CD4-positive, alpha-beta T cell treated with Interleukin-6 at 100 ng/mL for 8 hours (primary cell): ENCODE measurements around the gene CRIM1.
A peak's percentile ranks its signal among the peaks of the same experiment; 100 is the strongest.
"Not testable (repeated sequence)": the region's sequence is repeated elsewhere in the genome, so short reads cannot be mapped to it uniquely, and the experiment has no call there.

Experiments used
- DNase-seq: peaks from one replicate; pipeline ENCODE4 v3.0.0-alpha.2; 2020; ENCODE audit warnings: mixed read lengths, low spot score

The CRIM1 gene, protein sequence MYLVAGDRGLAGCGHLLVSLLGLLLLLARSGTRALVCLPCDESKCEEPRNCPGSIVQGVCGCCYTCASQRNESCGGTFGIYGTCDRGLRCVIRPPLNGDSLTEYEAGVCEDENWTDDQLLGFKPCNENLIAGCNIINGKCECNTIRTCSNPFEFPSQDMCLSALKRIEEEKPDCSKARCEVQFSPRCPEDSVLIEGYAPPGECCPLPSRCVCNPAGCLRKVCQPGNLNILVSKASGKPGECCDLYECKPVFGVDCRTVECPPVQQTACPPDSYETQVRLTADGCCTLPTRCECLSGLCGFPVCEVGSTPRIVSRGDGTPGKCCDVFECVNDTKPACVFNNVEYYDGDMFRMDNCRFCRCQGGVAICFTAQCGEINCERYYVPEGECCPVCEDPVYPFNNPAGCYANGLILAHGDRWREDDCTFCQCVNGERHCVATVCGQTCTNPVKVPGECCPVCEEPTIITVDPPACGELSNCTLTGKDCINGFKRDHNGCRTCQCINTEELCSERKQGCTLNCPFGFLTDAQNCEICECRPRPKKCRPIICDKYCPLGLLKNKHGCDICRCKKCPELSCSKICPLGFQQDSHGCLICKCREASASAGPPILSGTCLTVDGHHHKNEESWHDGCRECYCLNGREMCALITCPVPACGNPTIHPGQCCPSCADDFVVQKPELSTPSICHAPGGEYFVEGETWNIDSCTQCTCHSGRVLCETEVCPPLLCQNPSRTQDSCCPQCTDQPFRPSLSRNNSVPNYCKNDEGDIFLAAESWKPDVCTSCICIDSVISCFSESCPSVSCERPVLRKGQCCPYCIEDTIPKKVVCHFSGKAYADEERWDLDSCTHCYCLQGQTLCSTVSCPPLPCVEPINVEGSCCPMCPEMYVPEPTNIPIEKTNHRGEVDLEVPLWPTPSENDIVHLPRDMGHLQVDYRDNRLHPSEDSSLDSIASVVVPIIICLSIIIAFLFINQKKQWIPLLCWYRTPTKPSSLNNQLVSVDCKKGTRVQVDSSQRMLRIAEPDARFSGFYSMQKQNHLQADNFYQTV

DNA sequence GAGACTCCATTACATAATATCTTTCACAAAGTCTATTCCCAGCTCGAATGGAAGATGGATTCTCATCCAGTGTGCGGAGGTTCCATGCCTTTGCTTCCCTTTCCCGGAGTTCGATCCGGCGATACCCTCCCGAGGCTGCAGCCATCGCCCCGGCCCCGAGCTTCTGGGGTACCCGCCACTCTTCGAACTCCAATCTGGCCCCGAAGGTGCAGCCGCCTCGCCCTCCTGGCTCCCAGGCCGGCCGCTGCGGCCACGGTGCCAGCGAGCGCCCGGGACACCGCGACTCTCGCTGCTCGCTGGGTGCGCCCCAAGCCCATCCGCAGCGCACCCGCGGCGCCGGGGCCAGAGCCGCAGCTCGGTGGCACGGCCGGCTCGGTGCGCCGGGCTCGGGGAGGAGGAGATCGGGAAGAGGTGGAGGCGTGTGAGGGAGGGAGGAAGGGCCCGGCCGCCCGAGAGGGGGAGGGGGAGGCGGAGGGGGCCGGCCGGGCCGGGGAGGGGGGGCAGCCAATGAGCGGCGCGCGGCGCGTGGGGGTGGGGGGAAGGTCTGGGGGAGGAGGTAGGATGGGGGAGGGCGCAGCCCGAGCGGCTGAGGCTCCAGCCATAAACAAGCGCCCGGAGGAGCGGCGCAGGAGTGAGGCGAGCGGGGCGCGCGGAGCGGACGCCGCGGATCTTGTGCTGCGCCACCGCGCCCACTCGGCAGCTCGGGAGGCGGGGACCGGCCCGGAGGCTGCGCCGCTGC lies at the start of gene CRIM1:
CRIM1 (plus strand) TSS at position 628 of the 739 bp plus-strand sequence. CDS start 515 bp downstream, outside the sequence.
- DNase-seq: peak; percentile 54

DNA sequence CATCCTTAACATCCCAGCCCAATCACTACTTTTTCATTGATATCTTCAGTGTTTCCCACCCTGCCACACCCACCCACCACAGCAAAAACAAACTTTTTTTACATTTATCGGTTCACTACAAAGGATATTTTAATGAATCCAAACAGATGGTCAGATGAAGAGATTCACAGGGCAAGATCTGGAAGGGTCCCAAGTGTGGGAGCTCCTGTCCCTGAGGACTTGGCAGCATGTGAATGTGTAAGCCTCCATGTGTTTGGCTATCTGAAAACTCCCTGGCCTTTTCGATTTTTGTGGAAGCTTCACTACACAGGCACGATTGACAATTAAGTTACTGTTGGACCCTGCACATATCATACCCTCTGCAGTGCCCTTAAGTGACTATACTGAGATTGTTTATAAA lies 48.1 kb upstream of the CRIM1 start:
- no peak for DNase-seq

DNA sequence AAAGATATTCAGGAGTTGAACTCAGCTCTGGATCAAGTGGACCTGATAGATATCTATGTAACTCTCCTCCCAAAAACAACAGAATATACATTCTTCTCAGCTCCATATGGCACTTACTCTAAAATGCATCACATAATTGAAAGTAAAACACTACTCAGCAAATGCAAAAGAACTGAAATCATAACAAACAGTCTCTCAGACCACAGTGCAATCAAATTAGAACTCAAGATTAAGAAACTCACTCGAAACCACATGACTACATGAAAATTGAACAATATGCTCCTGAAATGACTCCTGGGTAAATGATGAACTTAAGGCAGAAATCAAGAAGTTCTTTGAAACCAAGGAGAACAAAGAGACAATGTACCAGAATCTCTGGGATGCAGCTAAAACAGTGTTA lies 45.1 kb upstream of the CRIM1 start:
- DNase-seq: not testable (repeated sequence)

DNA sequence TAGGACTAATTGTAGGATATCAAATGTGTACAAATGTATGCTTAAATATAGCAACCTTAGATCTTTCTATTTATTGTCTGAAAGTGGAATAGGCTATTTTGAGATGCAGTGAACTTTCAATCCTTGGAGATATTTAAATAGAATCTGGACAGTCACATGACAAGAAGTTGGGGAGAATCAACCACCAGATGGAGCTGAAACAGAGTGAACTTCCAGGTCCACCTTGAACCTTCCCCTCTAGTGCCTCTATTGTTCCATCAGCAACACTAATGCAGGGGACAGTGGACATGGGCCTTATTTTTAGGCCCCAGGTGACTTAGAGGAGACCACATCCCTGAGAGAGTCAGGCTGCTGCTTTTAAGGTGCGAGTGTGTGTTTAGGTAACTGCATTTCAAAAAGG lies 37.0 kb upstream of the CRIM1 start:
- no peak for DNase-seq

DNA sequence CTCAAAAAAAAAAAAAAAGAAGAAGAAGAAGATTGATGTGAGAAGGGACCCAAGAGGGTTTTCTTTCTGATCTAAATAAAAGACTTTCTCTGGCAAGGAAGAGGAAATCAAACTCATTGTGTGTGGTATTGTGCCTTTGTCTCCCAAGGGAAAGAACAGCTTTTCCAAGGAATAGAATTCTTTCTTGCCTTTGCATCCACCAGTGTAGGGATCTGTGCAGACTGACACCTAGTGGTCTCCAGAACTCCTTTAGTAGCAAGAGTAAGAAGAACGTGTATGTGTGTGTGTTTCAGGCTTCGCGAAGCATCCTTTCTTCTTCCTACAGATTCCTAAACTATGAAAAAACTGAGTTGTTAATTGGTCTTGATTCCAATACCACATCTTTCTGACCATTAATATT lies 33.5 kb upstream of the CRIM1 start:
- DNase-seq: no peak

DNA sequence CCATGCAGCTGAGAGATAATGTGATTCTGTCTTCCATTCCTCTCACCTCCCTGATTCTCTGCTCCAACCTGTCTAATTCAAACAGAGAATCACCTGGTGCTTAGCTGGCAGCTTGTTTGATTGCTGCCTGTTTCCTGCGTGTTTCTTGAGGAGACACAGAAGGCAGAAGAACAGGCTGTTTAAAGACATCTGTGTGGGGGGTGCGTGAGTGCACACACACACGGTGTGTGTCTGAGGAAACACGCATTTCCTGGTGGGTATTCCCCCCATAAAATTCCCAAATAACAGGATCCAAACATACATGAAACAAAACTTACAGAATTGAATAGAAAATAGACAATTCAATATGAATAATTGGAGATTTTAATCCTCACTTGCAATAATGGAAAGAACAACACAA lies 29.3 kb upstream of the CRIM1 start:
- no peak for DNase-seq

DNA sequence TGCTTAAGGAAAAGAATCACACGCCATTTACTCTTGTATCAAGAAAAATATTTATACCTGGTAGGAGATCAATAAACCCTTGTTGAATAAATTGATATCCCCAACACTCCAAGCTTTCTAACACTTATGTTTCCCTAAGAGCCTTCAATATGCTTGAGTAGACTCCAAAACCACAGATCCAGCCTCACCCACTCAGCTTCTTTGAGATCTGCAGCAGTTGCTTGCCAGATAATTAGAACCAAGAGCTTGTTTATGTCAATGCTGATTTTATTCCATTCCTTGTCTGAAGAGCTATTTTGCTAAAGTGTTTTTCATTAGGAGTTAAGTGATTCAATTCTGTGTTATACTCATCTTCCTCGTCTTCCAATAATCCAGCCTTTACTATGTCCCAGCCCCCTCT lies 26.3 kb upstream of the CRIM1 start:
- DNase-seq: no peak

DNA sequence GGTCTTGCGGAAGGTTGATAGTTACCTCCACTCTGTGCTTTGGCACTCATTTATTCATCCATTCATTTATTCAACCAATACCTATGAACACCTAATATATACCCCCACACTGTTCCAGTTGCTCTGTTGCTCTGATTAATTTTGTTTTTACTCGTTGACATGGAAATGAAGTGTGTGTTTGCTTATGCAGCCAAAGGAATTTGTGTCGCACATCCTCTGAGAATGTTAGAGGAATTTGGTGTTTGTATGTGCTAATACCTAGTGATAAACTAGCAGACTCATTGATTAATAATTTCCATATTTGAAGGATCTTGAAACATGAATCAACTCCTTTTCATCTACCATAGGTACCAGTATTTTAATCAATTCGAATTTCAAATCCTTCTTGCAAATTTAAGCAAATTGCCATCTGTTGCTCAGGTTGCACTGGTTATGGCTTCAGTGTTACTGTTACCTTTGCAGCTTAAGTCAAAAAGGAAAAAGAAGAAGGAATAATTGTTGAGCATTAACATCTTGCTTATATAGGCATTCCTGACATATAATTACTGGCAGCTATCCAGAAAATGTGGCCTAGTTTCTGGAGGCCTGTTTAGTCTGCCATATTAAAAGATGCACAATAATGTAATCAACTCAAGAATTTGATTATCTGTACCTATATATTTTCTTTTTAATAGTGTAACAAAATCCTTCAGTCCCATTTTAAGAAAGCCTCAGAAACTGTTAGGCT lies 25.7 kb upstream of the CRIM1 start:
- no peak for DNase-seq

DNA sequence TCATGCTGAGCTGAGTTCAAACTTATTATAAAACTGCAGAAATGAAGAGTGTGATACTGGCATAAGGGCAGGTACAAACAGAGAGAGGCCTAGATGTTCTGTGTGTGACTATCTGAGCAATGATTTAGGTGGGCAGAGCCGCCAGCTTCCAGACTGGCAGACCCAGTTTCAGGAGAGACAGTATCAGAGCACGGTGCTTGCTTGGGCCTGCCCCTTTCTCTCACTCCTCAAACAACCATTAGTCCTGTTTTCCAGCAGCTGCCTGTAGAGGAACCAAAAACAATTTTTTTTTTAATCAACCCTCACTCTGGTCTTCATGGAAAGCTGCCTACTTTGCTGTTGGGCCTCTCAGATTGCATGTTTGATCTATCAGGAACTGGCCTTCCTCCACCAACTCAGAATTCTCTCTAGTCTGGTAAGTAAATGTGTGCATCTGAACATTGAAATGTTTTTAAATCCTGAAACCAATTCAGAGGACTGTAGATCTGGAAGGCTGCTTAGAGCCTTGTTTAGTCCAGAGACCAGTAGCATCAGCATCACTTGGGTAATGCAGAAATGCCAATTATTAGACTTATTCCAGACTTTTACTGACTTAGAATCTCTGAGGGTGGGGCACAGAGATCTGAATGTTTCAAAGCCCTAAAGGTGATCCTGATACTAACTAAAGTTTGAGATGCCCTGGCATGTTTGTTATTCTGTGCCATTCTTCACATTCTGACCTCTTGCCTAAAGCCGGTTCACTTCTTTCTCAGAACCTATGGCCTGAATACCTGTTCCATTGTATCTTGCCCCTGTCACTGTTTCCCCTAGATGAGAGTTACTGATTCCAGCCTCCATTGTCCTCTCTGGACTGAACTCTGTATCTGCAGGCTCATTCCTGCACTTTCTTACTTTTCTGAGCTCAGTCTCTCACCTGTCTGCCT lies 24.8 kb upstream of the CRIM1 start:
- no peak for DNase-seq

DNA sequence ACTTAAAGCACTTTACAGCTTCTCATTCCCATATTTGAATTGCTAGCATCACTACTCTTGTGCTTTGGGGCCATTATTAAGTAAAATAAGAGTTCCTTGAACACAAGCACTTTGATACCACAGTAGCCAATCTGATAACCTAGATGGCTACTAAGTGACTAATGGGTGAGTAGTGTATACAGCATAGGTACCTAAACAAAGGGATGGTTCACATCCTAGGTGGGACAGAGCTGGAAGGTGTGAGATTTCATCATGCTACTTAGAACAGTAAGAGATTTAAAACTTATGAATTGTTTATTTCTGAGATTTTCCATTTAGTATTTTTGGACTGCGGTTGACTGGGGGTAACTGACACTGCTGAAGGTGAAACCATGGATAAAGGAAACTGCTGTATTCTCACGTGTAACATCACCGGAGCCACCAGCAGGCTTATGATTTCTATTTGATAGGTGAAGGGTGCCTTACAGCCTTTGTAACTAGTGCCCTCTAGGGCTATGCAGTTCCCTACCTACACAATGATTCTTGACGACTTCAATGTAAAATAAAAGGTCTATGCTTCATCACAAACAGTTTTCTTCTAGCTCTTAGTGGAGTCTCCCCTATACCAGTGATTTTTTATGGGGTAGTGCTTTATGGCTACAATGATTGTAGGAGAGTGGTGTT lies 22.1 kb upstream of the CRIM1 start:
- DNase-seq: peak; percentile 7

DNA sequence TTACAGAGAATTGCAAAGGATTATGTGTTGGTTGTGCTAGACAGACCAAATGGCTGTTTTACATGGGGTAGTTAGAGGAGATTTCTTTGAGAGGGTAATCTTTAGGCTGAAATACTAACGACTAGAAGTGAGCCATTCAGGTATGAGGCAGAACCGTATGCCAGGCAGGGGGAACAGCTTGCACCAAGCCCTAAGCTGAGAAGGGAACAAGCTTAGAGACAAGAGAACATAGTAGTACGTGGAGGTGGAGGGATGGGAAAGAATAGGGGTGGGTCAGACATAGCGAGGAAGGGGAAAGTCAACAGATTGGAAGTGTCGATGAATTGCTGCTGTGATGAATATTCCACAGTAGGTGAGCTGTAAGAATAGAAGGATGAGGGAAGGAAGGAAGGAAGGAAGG lies 20.0 kb upstream of the CRIM1 start:
- no peak for DNase-seq

DNA sequence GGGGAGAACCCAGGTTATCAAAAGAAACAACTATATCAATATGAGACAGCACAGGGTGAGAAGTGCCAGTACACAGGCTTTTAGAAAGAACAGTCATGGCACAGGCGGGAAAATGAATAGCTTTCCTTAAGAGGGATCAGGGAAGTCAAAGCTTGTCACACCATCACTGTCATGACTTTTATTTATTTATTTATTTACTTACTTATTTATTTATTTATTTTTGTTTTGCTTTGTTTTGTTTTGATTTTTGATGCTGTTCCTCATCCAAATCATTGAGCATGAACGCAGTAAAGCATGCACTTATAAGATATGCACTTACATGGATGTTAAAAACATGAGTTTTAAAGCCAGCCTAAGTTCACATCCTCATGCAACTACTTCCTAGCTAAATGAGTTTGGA lies 19.3 kb upstream of the CRIM1 start:
- DNase-seq: no peak

DNA sequence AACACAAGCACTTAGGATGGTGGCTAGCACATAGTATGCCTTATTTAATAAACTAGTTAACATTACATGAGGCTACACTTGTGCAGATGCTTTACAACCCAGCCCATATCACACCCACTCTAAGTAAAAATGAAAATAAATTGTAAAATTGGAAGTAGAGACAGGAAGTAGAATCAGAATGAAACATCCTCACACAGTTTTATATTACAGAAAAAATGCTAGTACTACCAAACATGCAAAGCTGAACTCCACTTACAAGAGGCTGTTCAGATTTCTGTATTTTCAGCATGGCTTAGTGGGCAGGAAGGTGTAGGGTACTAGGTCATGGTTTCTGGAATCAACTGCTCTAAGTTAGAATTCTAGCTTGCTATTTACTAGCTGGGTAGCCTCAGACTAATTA lies 18.2 kb upstream of the CRIM1 start:
- DNase-seq: no peak

DNA sequence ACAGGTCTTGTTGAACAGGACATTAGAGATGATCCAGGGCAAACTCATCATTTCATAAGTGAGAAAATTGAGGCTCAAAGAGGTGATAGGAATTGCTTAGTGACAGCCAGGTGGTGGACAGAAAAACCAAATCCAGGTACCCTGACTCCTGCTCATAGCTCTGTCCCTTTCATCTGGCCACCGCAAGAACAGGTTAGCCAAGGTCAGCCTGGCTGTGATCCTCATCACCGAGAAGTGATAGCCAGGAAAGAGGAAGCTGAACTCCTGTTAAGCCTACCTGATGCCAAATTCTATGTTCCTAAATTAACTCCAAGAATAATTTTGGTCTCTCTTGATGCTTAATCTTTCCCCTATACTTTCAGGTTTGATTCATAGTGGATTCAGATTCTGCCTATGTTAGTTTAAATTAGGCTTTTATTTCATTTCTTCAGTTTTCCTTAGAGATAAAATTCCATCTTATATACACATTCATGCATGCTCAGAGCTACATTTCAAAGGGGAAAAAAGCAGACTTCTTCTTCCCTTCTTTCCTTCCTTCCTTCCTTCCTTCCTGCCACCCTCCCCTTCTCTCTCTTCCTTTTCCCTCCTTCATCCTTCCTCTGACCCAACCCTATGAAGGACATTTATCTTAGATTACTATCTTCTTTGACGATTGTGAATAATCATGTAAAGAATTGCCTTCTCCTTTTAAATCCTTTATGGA lies 17.3 kb upstream of the CRIM1 start:
- no peak for DNase-seq

DNA sequence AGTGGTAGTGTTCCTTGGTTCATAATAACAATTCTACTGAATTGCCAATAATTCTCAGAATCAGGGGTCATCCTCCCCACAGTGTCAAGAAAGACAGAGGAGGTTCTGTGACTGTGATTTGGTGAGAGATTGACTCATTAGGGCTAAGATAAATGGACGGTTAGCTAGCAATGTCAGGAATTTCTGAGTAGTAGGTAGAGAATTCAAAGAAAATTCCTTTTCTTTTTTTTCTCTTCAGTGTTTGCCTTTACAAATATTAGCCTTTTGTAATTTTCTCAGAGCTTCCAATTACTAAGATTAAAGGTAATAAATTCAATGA lies 16.8 kb upstream of the CRIM1 start:
- DNase-seq: no peak

DNA sequence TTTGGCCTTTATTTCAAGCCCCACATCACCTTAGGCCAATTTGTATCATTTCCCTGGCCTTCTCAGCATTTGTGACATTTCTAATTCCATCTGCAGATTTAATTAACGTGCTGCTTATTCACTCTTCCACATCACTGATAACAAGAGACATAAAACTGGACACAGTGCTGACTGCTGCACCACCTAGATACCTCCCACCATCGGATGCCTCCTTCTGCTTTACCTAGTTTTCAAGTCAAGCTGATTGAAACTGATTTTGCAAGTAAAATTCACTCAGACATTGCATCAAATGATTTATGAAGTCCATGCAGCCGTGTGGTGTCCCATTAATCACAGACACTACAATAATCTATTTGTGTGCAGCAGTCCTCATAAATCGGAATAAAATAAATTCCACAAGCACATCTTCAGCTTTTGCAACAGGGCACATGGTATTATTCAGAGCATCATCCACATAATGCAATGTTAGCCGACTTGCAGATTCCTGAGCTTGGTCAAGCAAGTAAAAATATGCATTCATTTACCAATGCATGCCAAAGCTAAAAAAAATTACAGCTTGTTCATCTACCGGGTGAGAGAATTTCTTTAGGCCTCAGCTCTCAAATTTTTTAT lies 15.9 kb upstream of the CRIM1 start:
- DNase-seq: no peak

DNA sequence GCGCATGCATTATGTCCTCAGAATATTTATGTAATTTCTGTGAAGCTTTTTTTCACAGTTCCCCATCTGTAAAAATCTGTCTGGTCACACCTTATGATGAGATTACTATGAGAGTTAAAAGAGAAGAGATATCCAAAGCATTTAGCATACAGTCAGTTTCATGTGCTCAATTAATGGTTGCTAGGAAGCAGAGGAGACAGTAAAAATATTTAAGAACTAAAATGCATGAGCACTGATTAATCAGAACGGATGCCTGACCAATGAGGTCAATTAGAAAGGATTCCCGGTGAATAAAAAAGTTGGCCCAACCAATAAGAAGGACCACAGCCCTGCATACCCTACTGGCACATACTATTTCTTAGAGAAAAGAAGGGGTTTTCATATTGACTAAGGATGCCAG lies 12.0 kb upstream of the CRIM1 start:
- no peak for DNase-seq

DNA sequence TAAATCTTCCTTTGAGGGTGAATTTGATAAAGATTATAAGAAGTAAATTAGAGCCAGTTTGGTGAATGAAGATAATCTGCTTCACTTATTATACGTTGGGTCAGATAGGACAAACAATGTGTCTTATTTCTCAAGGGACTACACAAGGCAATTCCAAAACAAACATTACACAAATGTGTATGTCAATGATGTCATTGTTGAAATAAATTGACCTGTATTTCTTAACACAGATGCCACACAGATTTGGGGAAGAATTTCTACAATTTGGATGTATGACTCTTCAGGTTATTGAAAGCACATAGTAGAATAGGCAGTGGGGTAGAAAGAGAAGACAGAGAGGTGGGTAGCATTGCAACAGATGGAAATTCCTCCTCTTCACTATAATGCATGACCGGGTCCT lies 6.9 kb upstream of the CRIM1 start:
- DNase-seq: no peak

DNA sequence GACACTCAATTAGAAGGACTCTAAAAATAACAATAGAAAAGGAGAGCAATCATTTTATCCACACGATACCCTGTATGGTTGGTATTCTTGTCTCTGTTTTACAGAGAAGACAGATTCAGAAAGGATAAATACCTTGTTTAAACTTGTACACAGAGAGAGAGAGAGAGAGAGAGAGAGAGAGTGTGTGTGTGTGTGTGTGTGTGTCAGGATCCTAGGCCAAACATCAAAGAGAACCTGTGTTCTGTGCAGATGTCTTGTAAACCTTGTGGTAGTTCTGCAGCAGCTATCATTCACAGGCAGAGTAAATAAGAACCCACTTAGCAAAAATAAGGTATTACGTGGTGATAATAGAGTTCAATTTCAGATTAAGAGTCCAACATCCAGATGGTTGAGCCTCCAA lies 4.3 kb upstream of the CRIM1 start:
- DNase-seq: no peak
